ENCODE results near the gene LRRFIP2.
"Not testable (repeated sequence)": the region's sequence is repeated elsewhere in the genome, so short reads cannot be mapped to it uniquely, and the experiment has no call there.

LRRFIP2 gene

DNA sequence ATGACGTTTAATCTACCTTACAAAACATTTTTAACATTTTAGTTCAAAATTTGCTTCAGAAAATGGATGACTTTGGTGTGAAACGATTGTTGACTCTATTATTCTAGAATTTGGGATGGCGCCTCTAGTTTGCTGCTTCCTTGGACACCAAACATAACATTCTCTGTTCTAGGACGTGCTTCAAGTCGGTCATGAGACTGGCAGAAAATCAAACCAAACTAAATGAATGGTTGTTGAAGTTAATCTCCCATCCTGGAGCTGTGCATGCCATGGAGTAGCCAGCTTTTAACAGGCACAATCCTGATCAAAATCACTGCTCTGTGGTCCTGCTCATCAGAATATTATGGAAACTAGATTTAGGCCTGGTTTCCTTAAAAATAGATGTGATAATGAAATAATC lies 9.6 kb upstream of the LRRFIP2 start:
- no peak for DNase-seq

DNA sequence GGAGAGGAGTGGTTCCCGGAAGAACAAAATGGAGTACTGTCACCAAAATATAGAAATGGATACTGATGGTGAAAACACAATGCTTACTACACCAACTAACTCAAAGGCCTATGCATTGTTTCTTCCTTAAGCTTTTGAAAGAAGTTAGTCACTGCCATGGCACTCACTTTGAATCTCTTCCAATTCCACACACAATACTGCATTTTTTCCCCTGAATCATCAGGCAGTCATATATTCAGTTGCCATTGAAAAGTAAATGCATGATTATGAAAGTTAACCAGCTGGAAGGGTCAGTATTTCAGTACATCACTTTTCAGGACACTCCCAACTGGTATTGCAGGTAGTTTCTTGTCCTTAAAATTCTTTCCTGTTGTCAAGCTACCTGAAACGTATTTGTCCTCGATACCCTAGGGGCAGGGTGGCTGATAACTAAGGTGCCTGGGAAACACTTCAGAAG lies 9.0 kb upstream of the LRRFIP2 start:
- DNase-seq: no peak

DNA sequence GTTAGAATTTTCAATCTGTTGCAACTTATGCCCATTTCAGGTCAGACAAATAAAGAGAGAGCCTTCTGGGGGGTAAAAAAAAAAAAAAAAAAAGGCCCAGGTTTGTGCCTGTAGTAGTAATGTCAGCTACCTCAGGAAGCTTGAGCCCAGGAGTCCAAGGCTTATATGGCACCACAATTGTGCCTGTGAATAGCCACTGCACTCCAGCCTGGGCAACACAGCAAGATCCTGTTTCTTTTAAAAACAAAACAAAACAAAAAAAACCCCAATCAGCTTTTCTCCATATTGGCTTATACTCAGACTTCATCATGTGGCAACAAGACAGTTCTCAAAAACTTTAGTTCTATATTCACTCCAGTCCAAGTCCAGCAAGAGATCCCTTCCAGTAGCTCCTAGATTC lies 8.4 kb upstream of the LRRFIP2 start:
- no peak for DNase-seq

DNA sequence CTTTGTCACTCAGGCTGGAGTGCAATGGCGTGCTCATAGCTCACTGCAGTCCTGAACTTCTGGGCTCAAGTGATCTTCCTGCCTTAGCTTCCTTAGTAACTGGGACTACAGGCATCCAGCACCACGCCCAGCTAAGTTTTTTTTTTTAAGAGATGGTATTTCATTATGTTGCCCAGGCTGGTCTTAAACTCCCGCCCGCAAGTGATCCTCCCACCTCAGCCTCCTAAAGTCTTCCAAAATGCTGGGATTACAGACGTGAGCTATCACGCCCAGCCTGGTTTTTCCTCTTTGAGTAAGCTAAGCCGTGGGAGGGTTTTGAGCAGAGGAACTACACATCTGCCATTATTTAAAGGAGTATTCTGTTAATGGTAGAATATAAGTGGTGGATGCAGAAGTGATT lies 7.4 kb upstream of the LRRFIP2 start:
- no peak for DNase-seq

DNA sequence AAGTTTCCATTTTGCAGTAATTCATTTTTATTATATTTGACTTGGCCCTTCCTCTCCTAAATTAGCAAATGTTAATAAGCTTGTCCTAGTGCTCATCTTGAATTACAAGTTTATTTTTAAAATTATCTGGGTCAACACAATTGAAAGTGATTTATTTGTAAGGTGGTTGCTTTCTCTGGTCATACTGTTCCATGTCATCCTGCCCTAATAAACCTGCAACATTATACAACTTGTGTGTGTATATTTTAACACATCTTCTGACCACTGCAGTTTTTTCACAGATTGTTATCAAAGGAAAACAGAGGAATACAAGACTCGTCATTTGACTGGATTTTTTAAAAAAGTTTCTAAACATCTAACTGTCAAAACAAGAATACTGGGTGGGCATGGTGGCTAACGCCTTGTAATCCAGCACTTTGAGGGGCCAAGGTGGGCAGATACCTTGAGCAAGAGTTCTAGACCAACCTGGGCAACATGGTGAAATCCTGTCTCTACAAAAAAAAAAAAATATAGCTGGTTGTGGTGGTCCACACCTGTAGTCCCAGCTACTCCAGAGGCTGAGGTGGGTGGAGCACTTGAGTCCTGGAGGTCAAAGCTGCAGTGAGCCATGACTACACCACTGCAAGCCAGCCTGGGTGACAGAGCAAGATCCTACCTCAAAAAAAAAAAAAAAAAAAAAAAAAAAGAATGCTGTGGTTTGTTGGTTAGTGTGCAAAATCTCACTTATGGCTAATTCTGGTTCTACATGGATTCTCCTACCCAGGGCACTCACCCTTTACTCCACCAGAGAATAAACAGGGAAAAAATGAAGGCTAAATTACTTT lies 5.0 kb upstream of the LRRFIP2 start:
- DNase-seq: no peak

DNA sequence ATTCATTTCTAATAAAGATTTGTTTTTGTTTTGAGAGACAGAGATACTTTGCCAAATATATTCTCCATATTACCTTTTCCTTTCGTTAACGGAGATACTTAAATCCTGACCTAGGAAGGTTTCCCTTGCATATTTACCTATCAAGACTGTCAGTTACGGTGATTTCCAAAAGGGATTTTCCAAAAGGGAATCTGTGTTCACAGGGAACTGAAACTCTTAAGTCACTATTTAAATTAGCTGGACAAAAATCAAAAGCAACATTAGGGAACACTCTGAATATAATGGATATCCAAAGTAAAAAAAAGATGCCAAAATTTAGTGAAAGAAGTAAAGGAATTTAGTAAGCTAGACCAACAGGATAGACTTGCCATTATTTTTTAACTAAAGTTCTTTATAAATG lies 576 bp downstream of the LRRFIP2 start:
- DNase-seq: no peak

DNA sequence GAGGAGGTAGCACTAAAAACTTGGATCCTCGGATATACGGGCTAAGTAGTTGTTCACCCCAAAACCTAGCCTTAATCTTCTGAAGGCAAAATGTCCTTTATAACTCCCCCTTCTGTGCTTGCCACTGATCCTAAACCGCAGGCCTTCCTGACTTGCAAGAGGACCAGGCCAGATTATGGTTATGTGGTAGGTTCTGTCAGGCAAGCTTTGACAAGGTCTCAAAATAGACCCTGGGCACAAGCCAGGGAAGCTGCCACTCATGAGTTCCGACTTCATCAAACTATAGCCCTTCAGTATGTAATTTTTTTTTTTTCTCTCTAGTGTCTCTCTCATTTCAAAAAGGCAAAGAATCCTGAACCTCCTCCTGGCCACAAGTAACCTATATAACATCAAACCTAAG lies 3.2 kb downstream of the LRRFIP2 start:
- DNase-seq: no peak

DNA sequence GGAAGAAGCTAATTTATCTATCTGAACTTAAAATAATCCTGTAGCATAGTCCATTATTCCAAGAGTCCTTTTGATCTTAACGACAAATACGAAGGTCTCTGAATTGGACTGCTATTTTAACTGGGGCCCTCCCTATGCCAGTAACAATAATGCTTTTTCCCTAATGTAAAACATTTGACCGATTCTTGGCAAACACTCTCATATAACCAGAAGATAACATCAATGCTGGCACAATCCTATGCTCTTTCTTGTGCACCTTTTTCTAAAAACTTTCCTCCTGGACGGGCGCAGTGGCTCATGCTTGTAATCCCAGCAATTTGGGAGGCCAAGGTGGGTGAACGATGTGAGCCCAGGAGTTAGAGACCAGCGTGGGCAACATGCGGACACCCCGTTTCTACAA lies 3.9 kb downstream of the LRRFIP2 start:
- DNase-seq: no peak

DNA sequence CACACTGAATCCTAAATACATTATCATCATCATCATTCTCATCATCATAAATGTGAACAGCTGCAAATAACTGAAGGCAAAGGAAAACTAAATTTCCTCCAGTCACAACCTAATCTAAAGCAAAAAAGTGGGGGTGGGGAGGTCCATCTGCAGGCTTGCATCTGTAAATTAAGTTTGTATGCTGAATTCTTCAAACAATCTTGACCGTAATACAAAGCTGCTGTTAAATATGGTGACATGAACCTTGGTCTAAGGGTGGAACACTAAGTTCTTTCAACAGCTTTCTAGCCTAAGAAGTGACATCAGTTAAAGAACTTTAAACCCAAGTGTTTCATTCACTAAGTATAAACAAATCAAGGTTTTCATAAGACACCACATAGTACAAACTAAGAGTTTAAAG lies 4.3 kb downstream of the LRRFIP2 start:
- no peak for DNase-seq

DNA sequence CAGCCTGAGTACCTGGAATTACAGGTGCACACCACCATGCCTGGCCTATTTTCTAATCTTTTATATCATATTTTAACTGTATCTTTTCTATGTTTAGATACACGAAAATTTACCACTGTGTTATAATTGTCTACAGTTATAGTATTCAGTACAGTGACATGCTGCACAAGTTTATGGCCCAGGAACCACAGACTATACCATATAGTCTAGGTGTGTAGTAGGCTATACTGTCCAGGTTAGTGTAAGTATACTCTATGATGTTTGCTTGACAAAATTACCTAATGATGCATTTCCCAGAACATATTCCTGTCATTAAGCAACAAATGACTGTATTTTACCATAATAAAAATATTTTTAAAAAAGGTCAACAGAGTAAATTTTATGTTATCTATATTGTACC lies 5.5 kb downstream of the LRRFIP2 start:
- no peak for DNase-seq

DNA sequence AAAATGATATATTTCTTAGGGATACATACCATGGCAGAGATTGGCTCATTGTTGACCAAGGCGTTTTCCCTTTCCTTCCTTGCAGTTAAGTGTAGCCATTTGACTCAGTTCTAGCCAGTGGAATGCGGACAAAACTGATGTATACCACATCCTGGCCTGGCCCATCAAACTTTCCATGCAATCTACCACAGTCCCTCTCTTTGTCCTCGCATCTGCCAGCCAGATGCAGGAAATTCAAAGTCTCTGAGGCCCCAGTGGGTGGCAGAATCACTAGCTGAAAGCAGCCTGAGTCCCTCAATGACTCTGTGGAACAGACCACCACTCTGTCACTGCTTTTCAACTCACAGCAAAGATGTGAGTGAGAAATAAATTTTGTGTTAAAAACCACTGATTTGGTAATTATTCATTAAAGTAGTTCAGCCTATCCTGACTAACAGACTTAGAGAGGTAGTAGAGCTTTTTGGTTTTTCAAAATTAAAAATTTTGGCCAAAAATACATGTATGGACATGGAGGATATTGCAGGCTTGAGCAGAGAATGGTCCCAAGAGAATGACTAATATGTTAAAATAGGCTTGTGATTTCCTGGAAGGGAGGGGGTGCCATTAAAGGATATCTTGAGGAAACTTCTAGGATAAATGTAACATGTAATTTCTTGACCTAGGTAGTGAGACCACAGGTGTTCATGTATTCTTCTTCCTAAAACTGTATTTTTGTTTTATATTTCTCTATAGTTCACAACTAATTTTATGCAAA lies 10.9 kb downstream of the LRRFIP2 start:
- peak in 1 of 2 donors; percentile 14 for DNase-seq

DNA sequence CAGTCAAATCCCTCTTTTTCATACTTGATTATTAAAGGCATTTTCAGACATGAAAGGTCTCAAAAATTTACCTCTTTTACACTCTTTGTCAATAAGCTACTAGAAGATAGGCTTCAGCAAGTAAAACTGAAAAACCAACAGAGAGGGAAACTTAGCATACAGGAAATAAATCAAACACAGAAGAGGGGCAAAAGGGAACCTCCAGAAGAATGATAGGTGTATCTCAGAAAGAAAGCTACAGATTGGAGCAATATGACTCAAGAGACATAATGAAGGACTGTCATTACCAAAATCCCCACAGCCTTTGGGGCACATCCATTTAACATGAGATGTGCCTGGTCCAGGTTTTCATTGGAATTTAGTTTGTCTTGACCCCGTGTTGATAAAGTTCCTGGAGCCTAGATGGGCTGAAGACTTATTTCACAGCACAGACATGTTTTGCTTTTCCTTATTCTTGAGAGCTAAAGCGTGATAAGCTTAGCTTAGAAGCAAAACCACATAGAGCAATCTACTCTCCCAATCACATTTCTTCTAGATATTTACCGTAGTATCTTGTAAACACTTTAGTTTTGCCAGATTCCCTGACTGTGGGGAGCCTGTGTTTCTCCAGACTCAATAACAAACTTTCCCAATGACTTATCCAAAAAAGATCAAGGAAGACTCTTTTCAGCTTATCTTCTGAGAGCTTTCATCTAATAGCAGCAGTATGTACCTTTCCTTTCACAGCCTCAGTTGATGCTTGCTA lies 11.7 kb downstream of the LRRFIP2 start:
- DNase-seq: no peak

DNA sequence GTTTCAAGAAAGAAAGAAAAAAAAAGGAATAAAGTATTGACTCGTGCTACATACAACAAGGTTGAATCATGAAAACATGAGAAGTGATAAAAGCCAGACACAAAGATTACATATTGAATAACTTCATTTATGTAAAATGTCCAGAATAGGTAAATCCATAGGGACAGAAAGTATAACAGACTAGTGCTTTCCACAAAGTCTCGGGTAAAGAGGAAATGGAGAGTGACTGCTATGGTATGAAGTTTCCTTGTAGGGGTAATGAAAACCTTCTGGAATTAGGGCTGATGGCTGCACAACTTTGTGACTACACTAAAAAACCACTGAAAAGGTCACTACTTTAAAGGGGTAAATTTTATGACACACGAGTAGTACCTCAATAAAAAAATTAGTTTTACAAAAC lies 13.0 kb downstream of the LRRFIP2 start:
- no peak for DNase-seq

DNA sequence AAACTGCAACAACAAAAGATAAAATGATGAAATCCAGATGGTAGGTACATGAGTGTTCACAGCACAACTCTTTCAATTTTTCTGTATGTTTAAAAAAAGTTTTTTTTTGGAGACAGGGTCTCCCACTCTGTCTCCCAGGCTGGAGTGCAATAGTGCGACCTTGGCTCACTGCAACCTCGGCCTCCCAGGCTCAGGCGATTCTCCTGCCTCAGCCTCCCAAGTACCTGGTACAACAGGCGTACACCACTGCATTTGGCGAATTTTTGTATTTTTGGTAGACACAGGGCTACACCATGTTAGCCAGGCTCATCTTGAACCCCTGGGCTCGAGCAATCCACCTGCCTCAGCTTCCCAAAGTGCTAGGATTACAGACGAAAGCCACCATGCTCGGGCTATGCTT lies 18.6 kb downstream of the LRRFIP2 start:
- DNase-seq: no peak

DNA sequence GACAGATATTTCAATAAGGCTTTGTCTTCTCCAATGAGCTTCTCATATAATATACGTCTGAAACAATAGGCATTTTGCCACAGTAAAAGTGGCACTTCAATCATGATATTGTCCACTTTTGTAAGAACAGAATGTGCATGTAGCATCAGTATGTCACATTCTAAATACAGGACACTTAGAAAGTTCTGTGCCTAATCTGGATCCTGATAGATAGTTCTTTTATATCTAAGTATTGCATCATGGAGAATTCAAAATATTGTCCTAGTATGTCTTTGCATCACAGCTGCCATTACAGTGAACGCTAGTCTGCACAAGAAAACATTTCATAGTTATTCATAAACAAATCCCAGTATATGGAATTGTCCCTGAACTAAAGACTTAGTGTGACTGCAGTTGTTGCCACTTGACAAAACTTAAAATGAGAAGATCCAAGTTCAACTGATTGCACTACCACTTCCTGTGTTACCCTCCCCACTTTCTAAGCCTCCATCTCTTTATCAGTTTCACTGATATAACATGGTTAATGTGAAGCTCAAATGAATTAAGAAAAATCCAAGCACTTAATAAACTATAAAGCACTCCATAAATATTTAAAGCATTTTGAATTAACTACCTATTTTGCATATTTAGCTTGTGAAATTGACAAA lies 19.6 kb downstream of the LRRFIP2 start:
- DNase-seq: no peak

DNA sequence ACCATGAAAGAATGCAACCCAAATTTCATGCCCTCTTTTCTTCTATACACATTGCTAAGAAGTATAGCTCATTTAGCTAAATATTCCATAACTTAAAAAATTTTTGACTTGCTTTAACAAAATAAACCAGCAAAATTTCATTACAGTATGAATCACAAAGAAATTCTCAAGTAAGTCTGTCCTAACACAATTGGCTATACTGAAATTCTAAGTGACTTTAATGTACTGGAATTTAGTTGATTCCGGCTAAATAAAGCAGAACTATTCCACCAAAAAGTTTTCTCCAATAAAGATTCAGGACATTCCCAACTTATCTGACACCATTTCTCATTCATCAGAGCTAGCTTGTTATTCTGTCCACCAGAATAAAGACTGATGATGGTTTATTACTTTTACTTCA lies 23.8 kb downstream of the LRRFIP2 start:
- no peak for DNase-seq

DNA sequence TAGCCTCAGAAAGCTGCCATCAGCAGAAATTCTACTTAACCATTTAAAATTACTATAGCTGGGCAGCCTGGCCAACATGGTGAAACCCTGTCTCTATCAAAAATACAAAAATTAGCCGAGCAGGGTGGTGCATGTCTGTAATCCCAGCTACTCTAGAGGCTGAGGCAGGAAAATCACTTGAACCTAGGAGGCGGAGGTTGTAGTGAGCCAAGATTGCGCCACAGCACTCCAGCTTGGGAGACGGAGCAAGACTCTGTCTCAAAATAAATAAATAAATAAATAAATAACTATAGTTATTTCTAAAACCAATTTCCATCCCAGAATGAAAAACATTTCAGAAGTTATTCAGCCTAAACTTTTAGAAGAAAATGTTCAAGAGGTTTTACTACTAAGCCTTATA lies 25.1 kb downstream of the LRRFIP2 start:
- no peak for DNase-seq

DNA sequence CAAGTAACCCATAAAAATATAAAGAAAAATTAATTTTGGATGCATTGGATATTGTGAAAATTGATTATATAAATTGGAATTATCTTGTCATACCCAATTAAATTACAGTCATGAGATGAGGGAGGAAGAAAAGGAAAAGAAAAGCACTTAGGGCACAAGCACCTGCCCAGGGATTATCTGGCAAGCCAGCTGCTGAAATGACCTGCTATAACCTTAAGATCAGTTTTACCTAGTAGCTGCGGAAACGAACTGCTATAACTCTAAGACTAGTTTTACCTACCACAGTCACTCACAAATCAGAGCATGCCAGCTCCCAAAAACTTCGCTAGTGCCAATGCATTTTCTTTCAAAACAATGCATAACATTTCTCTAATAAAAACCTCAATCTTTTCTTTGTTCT lies 26.2 kb downstream of the LRRFIP2 start:
- no peak for DNase-seq

DNA sequence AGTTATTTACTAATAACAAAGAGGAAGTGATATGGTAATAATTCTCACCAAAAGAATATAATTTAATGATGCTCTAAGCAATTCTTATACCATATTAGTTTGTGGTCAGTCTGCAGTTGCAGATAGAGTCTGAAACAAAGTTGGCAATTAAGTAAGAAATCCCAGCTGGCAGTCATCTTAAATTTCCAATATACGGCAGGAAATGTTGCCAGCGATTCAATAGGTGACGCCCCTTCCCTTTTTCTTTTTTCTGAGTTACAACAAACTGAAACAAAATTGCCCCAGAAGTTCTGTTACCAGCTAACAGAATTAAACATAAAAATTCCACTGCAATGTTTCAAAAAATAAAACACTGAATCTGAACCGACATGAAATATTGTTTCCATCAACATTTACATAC lies 26.7 kb downstream of the LRRFIP2 start:
- no peak for DNase-seq

DNA sequence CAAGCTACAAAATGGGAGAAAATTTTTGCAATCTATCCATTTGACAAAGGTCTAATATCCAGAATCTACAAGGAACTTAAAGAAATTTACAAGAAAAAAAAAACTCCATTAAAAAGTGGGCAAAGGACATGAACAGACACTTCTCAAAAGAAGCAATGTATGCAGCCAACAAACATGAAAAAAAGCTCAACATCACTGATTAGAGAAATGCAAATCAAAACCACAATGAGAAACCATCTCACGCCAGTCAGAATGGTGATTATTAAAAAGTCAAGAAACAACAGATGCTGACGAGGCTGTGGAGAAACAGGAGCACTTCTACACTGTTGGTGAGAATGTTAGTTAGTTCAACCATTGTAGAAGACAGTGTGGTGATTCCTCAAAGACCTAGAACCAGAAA lies 27.5 kb downstream of the LRRFIP2 start:
- DNase-seq: not testable (repeated sequence)

DNA sequence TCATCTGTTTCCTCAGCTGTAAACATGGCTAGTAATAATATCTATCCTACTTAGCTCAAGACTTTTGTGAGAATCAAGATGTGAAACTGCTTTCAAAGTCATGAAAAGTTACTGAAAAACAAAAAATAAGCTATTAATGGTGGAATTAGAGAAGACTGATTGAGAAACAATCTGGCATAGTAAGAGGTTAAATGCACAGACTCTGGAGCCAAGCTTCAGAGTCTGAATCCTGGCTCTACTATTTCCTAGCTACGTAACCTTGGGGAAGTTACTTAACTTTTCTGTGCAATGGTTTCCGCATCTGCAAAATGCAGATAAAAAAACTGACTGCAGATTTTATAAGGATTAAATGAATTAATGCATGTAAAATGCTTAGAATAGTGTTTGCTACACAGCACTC lies 28.8 kb downstream of the LRRFIP2 start:
- DNase-seq: no peak

DNA sequence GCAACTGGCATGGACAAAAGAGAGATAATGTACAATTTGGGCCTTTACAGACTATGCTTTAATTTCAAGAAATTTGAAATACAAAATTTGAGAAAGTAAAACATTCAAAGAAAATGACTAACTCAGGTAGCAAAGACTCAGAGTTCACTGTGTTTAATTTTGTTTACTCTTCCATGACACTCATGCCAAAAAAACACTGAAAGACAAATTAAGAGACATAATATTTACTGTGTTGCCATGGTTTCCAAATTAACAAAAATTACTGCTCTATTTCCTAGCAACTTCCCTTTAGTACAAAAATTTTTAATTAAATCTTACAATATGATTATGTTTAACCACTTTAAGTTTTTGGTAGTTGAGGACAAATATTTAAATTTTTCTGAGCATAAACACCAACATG lies 29.6 kb downstream of the LRRFIP2 start:
- DNase-seq: peak in 1 of 2 donors; percentile 33

DNA sequence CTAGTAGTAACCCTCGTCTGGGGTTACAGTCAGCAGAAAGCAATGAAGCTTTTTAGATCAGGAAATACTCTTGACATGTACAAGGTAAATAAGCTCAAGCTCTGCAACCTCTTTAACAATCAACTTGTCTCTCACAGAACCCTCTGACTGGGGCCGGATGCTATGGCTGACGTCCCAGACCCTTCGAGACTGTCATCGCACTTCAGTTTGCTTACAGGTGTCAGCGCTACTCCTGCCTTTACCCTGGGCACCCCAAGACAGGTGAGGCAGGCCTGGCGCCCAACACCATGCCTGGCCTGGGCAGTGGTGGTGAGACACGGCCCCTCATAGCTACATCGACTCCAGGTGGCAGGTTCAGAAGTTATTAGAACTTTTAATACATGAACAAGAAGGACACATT lies 30.6 kb downstream of the LRRFIP2 start:
- DNase-seq: no peak
